Peyer's patch (tissue), 4 donors: ENCODE data around the gene CSNK1G1. TPM values are rescaled to one million over a fixed set of nuclear protein-coding genes. Genes with fewer than 3 reads are reported as not detected.
A peak's percentile ranks its signal among the peaks of the same experiment; 100 is the strongest.
"Not testable (repeated sequence)": the region's sequence is repeated elsewhere in the genome, so short reads cannot be mapped to it uniquely, and the experiment has no call there.

ENCODE experiments used
- DNase-seq, 3 donors: peaks; one replicate each; pipeline ENCODE4 v3.0.0-alpha.2; 2017 to 2019
- H3K27ac ChIP-seq, 4 donors: fragments of 200-600 bp; sonication (generic); one replicate each; pipeline ENCODE4 v1.5.1; 2016 to 2019
- H3K27me3 ChIP-seq, 2 donors: fragments of 200-600 bp; sonication (generic); one replicate each; pipeline ENCODE4 v1.5.1; 2019
- H3K36me3 ChIP-seq, 3 donors: fragments of 200-600 bp; sonication (generic); one replicate each; pipeline ENCODE4 v1.5.1; 2016 to 2019
- H3K4me1 ChIP-seq, 4 donors: fragments of 200-600 bp; sonication (generic); one replicate each; pipeline ENCODE4 v1.5.1; 2016 to 2019
- H3K4me3 ChIP-seq, 4 donors: fragments of 200-600 bp; sonication (generic); 1 replicate in 3 of 4; 2 replicates in 1 of 4; pipeline ENCODE4 v1.5.1; 2016 to 2019; ENCODE audit warnings: mild to moderate bottlenecking in 1 of 4
- H3K9me3 ChIP-seq, 4 donors: fragments of 200-600 bp; sonication (generic); one replicate each; pipeline ENCODE4 v1.5.1; 2016 to 2019; ENCODE audit warnings: mild to moderate bottlenecking in 1 of 4
- POLR2A ChIP-seq, 2 donors: fragments of 450-650 bp; IDR thresholded peaks; one replicate each; pipeline ENCODE4 v1.5.1; 2017; ENCODE audit warnings: antibody characterized with exemption in 2 of 2, mild to moderate bottlenecking in 2 of 2, moderate library complexity in 2 of 2
- total RNA-seq, 4 donors: library from RNA; depleted of rRNA; stranded (reverse); fragments of >200 nt; gene quantifications; one replicate each; pipeline ENCODE4 v1.1.0, GENCODE V29; 2016
- TF ChIP-seq, protein P1 (sequence below), 6 experiments: fragments of 450-650 bp in 4 of 6; fragments of 200-600 bp in 2 of 6; sonication (generic) in 1 of 6; IDR thresholded peaks; one replicate each; pipeline ENCODE4 v1.5.1; 2017 to 2019; ENCODE audit warnings: antibody characterized with exemption in 6 of 6, mild to moderate bottlenecking in 3 of 6, moderate library complexity in 1 of 6

Gene CSNK1G1
- total RNA-seq, 4 donors from 2014 or later, result 12.3 to 36.5 (median 24.2) TPM

DNA sequence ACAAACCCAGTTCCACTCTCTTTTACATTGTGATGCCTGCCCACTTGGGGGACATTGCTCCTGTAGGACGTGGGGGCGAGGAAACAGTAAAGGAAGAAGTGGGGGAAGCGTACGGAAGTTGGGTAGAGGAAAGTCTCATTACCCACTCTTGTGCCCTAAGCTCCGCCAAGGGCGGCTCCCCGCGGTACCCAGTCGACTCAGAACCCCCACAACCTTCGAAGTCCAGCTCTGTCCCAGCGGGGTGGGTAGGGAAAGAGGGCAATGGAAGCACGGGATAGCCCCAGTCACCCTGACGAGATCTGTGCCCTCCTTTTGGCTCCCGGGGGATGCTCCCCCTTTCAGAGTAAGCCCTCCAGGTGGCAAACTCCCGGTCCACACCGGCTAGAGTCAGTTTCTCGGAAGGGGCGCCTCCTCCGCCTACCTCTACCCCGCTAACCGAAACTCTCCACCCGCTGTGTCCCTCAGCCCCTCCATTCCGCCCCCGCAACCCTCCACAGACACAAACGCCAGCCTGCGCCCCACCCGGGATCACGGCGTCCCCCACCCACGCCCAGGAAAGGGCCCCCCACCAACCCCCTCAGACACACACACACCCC, 527 bp downstream of the CSNK1G1 start:
- peak; percentile 24 to 53 (median 47) for DNase-seq
- Histone ChIP-seq H3K36me3 (no peaks in the 10 kb centered on the region), H3K27ac (peak overlapping the region; percentile 68 to 79 (median 74)), H3K4me1 (peaks cover 0 to 5% (median 0%) of the 10 kb centered on the region in 4 donors), H3K27me3 (no peaks in the 10 kb centered on the region), H3K9me3 (no peaks in the 10 kb centered on the region), H3K4me3 (peak overlapping the region; percentile 77 to 93 (median 82))
- TF ChIP-seq, protein P1, sequence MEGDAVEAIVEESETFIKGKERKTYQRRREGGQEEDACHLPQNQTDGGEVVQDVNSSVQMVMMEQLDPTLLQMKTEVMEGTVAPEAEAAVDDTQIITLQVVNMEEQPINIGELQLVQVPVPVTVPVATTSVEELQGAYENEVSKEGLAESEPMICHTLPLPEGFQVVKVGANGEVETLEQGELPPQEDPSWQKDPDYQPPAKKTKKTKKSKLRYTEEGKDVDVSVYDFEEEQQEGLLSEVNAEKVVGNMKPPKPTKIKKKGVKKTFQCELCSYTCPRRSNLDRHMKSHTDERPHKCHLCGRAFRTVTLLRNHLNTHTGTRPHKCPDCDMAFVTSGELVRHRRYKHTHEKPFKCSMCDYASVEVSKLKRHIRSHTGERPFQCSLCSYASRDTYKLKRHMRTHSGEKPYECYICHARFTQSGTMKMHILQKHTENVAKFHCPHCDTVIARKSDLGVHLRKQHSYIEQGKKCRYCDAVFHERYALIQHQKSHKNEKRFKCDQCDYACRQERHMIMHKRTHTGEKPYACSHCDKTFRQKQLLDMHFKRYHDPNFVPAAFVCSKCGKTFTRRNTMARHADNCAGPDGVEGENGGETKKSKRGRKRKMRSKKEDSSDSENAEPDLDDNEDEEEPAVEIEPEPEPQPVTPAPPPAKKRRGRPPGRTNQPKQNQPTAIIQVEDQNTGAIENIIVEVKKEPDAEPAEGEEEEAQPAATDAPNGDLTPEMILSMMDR (IDR thresholded peaks at IDR 0.05), result no peak

DNA sequence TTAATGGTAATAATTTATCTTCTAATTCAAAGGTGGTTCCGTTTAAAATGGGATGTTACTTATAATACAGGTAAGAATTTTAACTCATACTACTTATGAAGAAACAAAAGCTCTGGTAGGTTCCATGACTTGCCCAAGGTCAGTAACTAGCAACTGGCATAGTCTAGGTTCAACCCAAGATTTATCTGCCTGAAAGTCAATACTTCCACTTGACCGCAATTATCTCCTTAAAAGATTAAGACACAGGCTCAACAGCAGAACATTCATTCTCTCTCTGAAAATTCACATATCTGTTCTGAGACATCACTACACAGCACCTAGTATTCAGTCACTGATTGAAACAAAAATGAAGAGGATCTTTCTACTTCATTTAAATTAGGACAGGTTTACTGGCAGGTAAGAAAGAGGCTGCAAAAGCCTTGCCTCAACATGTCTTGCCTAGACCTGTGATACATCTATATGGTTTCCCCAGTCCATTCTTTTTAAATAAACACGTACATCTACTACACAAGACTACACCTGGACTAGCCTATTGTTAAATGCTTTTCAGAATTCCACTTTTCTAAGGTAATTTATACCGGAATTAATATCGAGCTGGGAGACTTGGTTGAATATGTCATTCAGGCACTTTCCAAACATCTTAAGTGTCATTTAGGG, 1.2 kb downstream of the CSNK1G1 start:
- TF ChIP-seq, protein P1 (IDR thresholded peaks at IDR 0.05), result no peak
- no peak for TF ChIP-seq POLR2A (IDR thresholded peaks at IDR 0.05)
- Histone ChIP-seq H3K27me3 (no peaks in the 10 kb centered on the region), H3K4me1 (peaks cover 0 to 5% (median 0%) of the 10 kb centered on the region in 4 donors), H3K4me3 (peak overlapping the region; percentile 77 to 93 (median 82)), H3K9me3 (no peaks in the 10 kb centered on the region), H3K27ac (peak overlapping the region in 2 of 4 donors; percentile 68 to 79), H3K36me3 (no peaks in the 10 kb centered on the region)
- no peak for DNase-seq

DNA sequence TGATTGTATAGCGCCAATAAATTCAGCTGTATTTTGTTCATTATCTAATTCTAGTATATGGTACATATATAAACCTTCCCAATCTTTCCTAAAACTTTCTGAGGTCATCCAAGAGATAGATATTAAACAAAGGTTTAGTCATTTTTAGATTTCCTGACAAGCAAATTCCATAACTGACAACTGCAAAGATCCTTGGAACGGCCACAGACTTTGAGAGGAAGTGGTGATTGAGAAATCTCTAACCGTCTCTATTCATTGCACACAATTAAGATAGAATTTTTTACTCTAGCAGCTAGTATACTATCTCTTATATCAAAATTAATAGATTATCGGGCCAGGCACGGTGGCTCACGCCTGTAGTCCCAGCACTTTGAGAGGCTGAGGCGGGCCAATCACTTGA, 4.7 kb downstream of the CSNK1G1 start:
- no peak for DNase-seq
- Histone ChIP-seq H3K36me3 (no peaks in the 10 kb centered on the region), H3K9me3 (no peaks in the 10 kb centered on the region), H3K4me1 (peaks cover 0 to 5% (median 0%) of the 10 kb centered on the region in 4 donors), H3K4me3 (no peak overlapping the region), H3K27me3 (no peaks in the 10 kb centered on the region), H3K27ac (no peak overlapping the region)
- TF ChIP-seq, protein P1 (IDR thresholded peaks at IDR 0.05), result no peak
- TF ChIP-seq POLR2A (IDR thresholded peaks at IDR 0.05), result no peak

GRCh38 chr15:64349375-64349774, 6.6 kb downstream of the CSNK1G1 start:
- no peak for DNase-seq
- no peak overlapping the region for H3K27ac ChIP-seq
- H3K9me3 ChIP-seq, result no peaks in the 10 kb centered on the region
- no peaks in the 10 kb centered on the region for H3K36me3 ChIP-seq
- no peak overlapping the region for H3K4me3 ChIP-seq
- H3K4me1 ChIP-seq, result no peaks in the 10 kb centered on the region
- H3K27me3 ChIP-seq, result no peaks in the 10 kb centered on the region
- TF ChIP-seq, protein P1 (IDR thresholded peaks at IDR 0.05), result no peak
- no peak for TF ChIP-seq POLR2A (IDR thresholded peaks at IDR 0.05)

DNA sequence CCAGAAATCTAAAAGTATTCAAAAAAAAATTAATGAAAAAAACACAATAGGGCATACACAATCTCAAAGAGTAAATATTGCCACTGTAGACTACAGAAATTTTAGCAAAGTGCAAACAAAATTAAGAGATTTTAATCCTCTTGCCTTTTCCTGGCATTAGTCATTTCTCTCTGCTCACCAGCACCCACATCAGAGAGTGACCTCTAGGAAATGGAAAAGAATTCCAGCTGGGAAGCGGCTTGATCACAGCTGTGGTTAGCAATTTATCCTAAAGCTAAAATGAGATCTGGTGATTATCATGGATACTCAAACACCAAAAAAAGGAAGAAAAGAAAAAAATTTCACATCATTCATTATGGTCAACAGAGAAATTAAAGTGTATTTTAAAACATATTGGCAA, 7.5 kb downstream of the CSNK1G1 start:
- Histone ChIP-seq H3K36me3 (no peaks in the 10 kb centered on the region), H3K27ac (no peak overlapping the region), H3K27me3 (no peaks in the 10 kb centered on the region), H3K4me3 (no peak overlapping the region), H3K9me3 (no peaks in the 10 kb centered on the region), H3K4me1 (no peaks in the 10 kb centered on the region)
- TF ChIP-seq, protein P1 (IDR thresholded peaks at IDR 0.05), result no peak
- TF ChIP-seq POLR2A (IDR thresholded peaks at IDR 0.05), result no peak
- no peak for DNase-seq

DNA sequence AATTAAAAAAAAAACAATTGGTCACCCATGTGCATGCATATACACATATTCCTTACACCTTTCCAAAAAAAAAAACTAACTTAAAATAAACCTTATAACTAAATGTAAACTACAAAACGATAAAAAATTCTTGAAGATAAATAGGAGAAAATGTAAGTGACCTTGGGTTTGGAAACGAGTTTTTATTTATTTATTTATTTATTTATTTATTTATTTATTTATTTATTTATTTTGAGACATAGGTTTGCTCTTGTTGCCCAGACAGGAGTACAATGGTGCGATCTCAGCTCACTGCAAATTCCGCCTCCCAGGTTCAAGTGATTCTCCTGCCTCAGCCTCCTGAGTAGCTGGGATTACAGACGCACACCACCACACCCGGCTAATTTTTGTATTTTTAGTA, 9.7 kb downstream of the CSNK1G1 start:
- H3K9me3 ChIP-seq, H3K27me3 ChIP-seq, H3K4me1 ChIP-seq, DNase-seq, H3K36me3 ChIP-seq, H3K4me3 ChIP-seq, H3K27ac ChIP-seq: not testable (repeated sequence)
